IMR-90 (cell line): ENCODE results near the gene HDAC9. TPM values are rescaled to one million over a fixed set of nuclear protein-coding genes. Genes with fewer than 3 reads are reported as not detected.
A peak's percentile ranks its signal among the peaks of the same experiment; 100 is the strongest.

Experiments
- ATAC-seq: fragments of 200-7000 bp; cut with Tn5 transposase; 2 replicates; pipeline ENCODE4 v1.9.1; 2020; ENCODE audit warnings: low read depth, mild to moderate bottlenecking, moderate library complexity
- BruUV-seq: library from RNA; stranded (reverse); fragments of 400-500 nt; replicated peaks from 2 replicates; lab custom pipeline; 2021; lab: Mats Ljungman, UMichigan
- CTCF ChIA-PET: fragments of 300-600 bp; formaldehyde crosslinking; extraction: SDS; loops from one replicate; lab custom pipeline; 2021; ENCODE audit warnings: antibody characterized with exemption; lab: Yijun Ruan, JAX
- POLR2A ChIA-PET: fragments of 300-600 bp; sonication (Branson Sonifier 250); formaldehyde crosslinking; loops from one replicate; lab custom pipeline; 2022; ENCODE audit warnings: antibody characterized with exemption; ENCODE audit not compliant: unreplicated experiment; lab: Charles Lee
- DNase-seq: peaks from one replicate; pipeline ENCODE4 v3.0.0; 2013
- H2AFZ ChIP-seq: replicated peaks from 2 replicates; pipeline ENCODE3; 2013; ENCODE audit warnings: low read length, mild to moderate bottlenecking; ENCODE audit not compliant: poor library complexity
- H2AK5ac ChIP-seq: 2 replicates; pipeline ENCODE4 v1.6.1; 2013; ENCODE audit warnings: low read depth, low read length, inconsistent platforms
- H2AK9ac ChIP-seq: replicated peaks from 2 replicates; pipeline ENCODE3; 2013; ENCODE audit warnings: mild to moderate bottlenecking, low read depth, low read length, moderate library complexity; ENCODE audit not compliant: poor library complexity
- H2BK120ac ChIP-seq: 2 replicates; pipeline ENCODE4 v1.6.1; 2013; ENCODE audit warnings: low read depth, low read length, inconsistent platforms
- H2BK15ac ChIP-seq: 3 replicates; pipeline ENCODE4 v1.6.1; 2013; ENCODE audit warnings: low read depth, low read length, inconsistent platforms
- H2BK20ac ChIP-seq: 2 replicates; pipeline ENCODE4 v1.6.1; 2013; ENCODE audit warnings: low read depth, mild to moderate bottlenecking, inconsistent platforms, low read length, moderate library complexity
- H2BK5ac ChIP-seq: 2 replicates; pipeline ENCODE4 v1.6.1; 2013; ENCODE audit warnings: mild to moderate bottlenecking, low read depth, low read length, inconsistent platforms; ENCODE audit not compliant: poor library complexity, severe bottlenecking
- H3K14ac ChIP-seq: replicated peaks from 2 replicates; pipeline ENCODE4 v1.6.1; 2013; ENCODE audit warnings: low read depth, low read length, inconsistent platforms
- H3K18ac ChIP-seq: 2 replicates; pipeline ENCODE4 v1.6.1; 2013; ENCODE audit warnings: low read depth, low read length, control low read depth
- H3K23ac ChIP-seq: 2 replicates; pipeline ENCODE4 v1.6.1; 2013; ENCODE audit warnings: low read depth, low read length, inconsistent platforms
- H3K27ac ChIP-seq: 2 replicates; pipeline ENCODE4 v1.5.1; 2013; ENCODE audit warnings: mild to moderate bottlenecking, control low read depth, low read length; ENCODE audit not compliant: insufficient read depth
- H3K27me3 ChIP-seq: 2 replicates; pipeline ENCODE4 v1.6.1; 2013; ENCODE audit warnings: low read length; ENCODE audit not compliant: control insufficient read depth, insufficient read depth
- H3K36me3 ChIP-seq: 2 replicates; pipeline ENCODE4 v1.6.1; 2013; ENCODE audit warnings: low read length, mixed read lengths; ENCODE audit not compliant: control insufficient read depth, insufficient read depth
- H3K4ac ChIP-seq: 2 replicates; pipeline ENCODE4 v1.6.1; 2013; ENCODE audit warnings: low read depth, low read length, inconsistent platforms
- H3K4me1 ChIP-seq: 2 replicates; pipeline ENCODE4 v1.6.1; 2013; ENCODE audit warnings: low read length, mixed read lengths; ENCODE audit not compliant: control insufficient read depth, insufficient read depth
- H3K4me2 ChIP-seq: 2 replicates; pipeline ENCODE4 v1.6.1; 2013; ENCODE audit warnings: low read depth, mild to moderate bottlenecking, control low read depth, low read length, moderate library complexity
- H3K4me3 ChIP-seq: 2 replicates; pipeline ENCODE4 v1.5.1; 2013; ENCODE audit warnings: low read depth, mild to moderate bottlenecking, control low read depth, low read length, moderate library complexity; ENCODE audit not compliant: insufficient read depth
- H3K56ac ChIP-seq: 2 replicates; pipeline ENCODE4 v1.6.1; 2013; ENCODE audit warnings: low read length, inconsistent platforms; ENCODE audit not compliant: insufficient read depth; ENCODE audit errors: extremely low read depth
- H3K79me1 ChIP-seq, 2 experiments: 2 replicates each; pipeline ENCODE4 v1.6.1; 2013; ENCODE audit warnings: low read length in 2 of 2, inconsistent platforms in 1 of 2, low read depth in 1 of 2
- H3K9ac ChIP-seq: 2 replicates; pipeline ENCODE4 v1.6.1; 2013; ENCODE audit warnings: low read depth, low read length, control low read depth
- H3K9me1 ChIP-seq: 2 replicates; pipeline ENCODE4 v1.6.1; 2013; ENCODE audit warnings: low read length, inconsistent platforms; ENCODE audit not compliant: insufficient read depth
- H3K9me3 ChIP-seq: 2 replicates; pipeline ENCODE4 v1.6.1; 2013; ENCODE audit warnings: low read length; ENCODE audit not compliant: control insufficient read depth, insufficient read depth
- H4K20me1 ChIP-seq: 2 replicates; pipeline ENCODE4 v1.6.1; 2013; ENCODE audit warnings: low read length, inconsistent platforms; ENCODE audit not compliant: insufficient read depth
- H4K5ac ChIP-seq: 2 replicates; pipeline ENCODE4 v1.6.1; 2013; ENCODE audit warnings: mild to moderate bottlenecking, low read depth, low read length, control low read depth
- H4K8ac ChIP-seq, 2 experiments: 2 replicates each; pipeline ENCODE4 v1.6.1; 2013; ENCODE audit warnings: low read depth in 2 of 2, low read length in 2 of 2, control low read depth in 1 of 2, inconsistent platforms in 1 of 2
- H4K91ac ChIP-seq: 2 replicates; pipeline ENCODE4 v1.6.1; 2013; ENCODE audit warnings: low read depth, low read length, inconsistent platforms; ENCODE audit not compliant: insufficient read depth
- CEBPB ChIP-seq: IDR thresholded peaks from 2 replicates; pipeline ENCODE4 v1.6.1; 2012; ENCODE audit warnings: low read depth, low read length, improper control_type of control experiment
- MAFK ChIP-seq: IDR thresholded peaks from 2 replicates; pipeline ENCODE4 v1.6.1; 2012; ENCODE audit warnings: low read depth, low read length, improper control_type of control experiment
- MXI1 ChIP-seq: IDR thresholded peaks from 2 replicates; pipeline ENCODE4 v1.6.1; 2012; ENCODE audit warnings: low read depth, mild to moderate bottlenecking, low read length, moderate library complexity, borderline replicate concordance
- USF2 ChIP-seq: fragments of 150-350 bp; IDR thresholded peaks from 2 replicates; pipeline ENCODE4 v1.6.1; 2017; ENCODE audit warnings: mild to moderate bottlenecking, antibody characterized with exemption, low read length, low read depth
- WGBS, 2 experiments: methylation state at CpG; one replicate each; pipeline versions ENCODE4 v1.1.5 to v1.1.7; 2013; ENCODE audit warnings: missing lambda C conversion rate in 2 of 2; ENCODE audit not compliant: insufficient read length in 1 of 2; ENCODE audit errors: extremely low coverage in 2 of 2; 5-methylcytosine and 5-hydroxymethylcytosine counted together
- dilution Hi-C: fragments of 300-500 bp; cut with HindIII; formaldehyde crosslinking; loops from one replicate; pipeline ENCODE4 v1.14.3; 2018; ENCODE audit warnings: low sequenced_read_pairs; ENCODE audit not compliant: unreplicated experiment
- in situ Hi-C: fragments of 300-500 bp; cut with MboI; formaldehyde crosslinking; loops from 3 replicates; pipeline ENCODE4 v1.14.3; 2019; ENCODE audit warnings: low sequenced_read_pairs, inconsistent platforms, mixed read lengths
- intact Hi-C: fragments of 100-400 bp; cut with micrococcal nuclease; formaldehyde crosslinking; loops from 2 replicates; pipeline ENCODE4 v1.10.0; 2022
- polyA plus RNA-seq, 3 experiments: library from polyadenylated mRNA; depleted of rRNA; stranded (reverse); fragments of >200 nt; gene quantifications; 2 replicates each; pipeline ENCODE4 v1.2.3, GENCODE V29; 2012; ENCODE audit warnings: low replicate concordance in 1 of 3
- total RNA-seq: library from RNA; depleted of rRNA; stranded (reverse); fragments of >200 nt; gene quantifications from 2 replicates; pipeline ENCODE4 v1.2.3, GENCODE V29; 2012

The HDAC9 gene
- total and polyA plus RNA-seq, 2 of the 4 experiments (the other 2 are of a cell fraction), result 4.3 to 24.7 TPM

GRCh38 chr7:18835001-18835690 is 339.6 kb downstream of the HDAC9 start:
- Histone ChIP-seq H2BK5ac (no peak overlapping the region), H4K5ac (no peak overlapping the region), H3K9ac (no peak overlapping the region), H2AFZ (no peak overlapping the region), H3K4me1 (no peaks in the 10 kb centered on the region), H3K36me3 (no peaks in the 10 kb centered on the region), H3K9me3 (no peaks in the 10 kb centered on the region), H3K27ac (no peak overlapping the region), H2AK9ac (no peak overlapping the region), H2BK20ac (no peak overlapping the region), H3K4me3 (no peak overlapping the region), H3K23ac (no peak overlapping the region), H2BK120ac (no peak overlapping the region), H2BK15ac (no peak overlapping the region), H2AK5ac (no peak overlapping the region), H3K56ac (no peak overlapping the region), H4K20me1 (no peaks in the 10 kb centered on the region), H4K91ac (no peak overlapping the region), H3K27me3 (no peaks in the 10 kb centered on the region), H3K14ac (no peak overlapping the region), H3K4ac (no peak overlapping the region), H3K4me2 (no peak overlapping the region), H3K9me1 (no peaks in the 10 kb centered on the region), H3K79me1 (no peaks in the 10 kb centered on the region), H4K8ac (no peak overlapping the region), H3K18ac (no peak overlapping the region)
- in situ Hi-C loops (no loop called here), intact Hi-C loops (no loop called here), dilution Hi-C loops (no loop called here)
- CTCF ChIA-PET, result no interaction called here
- no TSS peak for BruUV-seq
- no peak for DNase-seq
- TF ChIP-seq MXI1 (no peak), CEBPB (no peak), USF2 (no peak), MAFK (0 out of 2 replicates have a peak, but pooled peaks have one; percentile 22)
- ATAC-seq, result no peak
- POLR2A ChIA-PET, result no interaction called here
- 0% methylated on average over 1 of the region's 7 CpGs; no CpG with 5 or more reads in 1 of the 2 experiments for WGBS, 2 experiments
